H1 (cell line): ENCODE measurements around the gene PEX6. TPM values are rescaled to one million over a fixed set of nuclear protein-coding genes. Genes with fewer than 3 reads are reported as not detected.

ENCODE experiments used
- CHD1 ChIP-seq: IDR thresholded peaks from 2 replicates; pipeline ENCODE4 v1.6.1; 2012; ENCODE audit warnings: low read depth, low read length, improper control_type of control experiment
- JUND ChIP-seq: IDR thresholded peaks from 2 replicates; pipeline ENCODE4 v1.6.1; 2011; ENCODE audit warnings: mild to moderate bottlenecking, improper control_type of control experiment, low read length
- RBBP5 ChIP-seq: IDR thresholded peaks from 2 replicates; pipeline ENCODE4 v1.7.1; 2012; ENCODE audit warnings: low read depth, mild to moderate bottlenecking, inconsistent platforms, low read length, moderate library complexity, borderline replicate concordance
- SIX5 ChIP-seq: IDR thresholded peaks from 2 replicates; pipeline ENCODE4 v1.6.1; 2011; ENCODE audit warnings: mild to moderate bottlenecking, low read depth, low read length
- SRF ChIP-seq: IDR thresholded peaks from 2 replicates; pipeline ENCODE4 v1.6.1; 2011; ENCODE audit warnings: mild to moderate bottlenecking, low read depth, low read length, moderate library complexity
- TEAD4 ChIP-seq: IDR thresholded peaks from 2 replicates; pipeline ENCODE4 v1.6.1; 2012; ENCODE audit warnings: low read depth, low read length, inconsistent platforms, mixed read lengths
- polyA plus RNA-seq, 7 experiments: library from polyadenylated mRNA; depleted of rRNA in 3 of 7; stranded (reverse) in 5 of 7; unstranded in 2 of 7; fragments of >200 nt in 5 of 7; fragments of 200-250 nt in 2 of 7; gene quantifications; 1 replicate in 5 of 7; 2 replicates in 1 of 7; 4 replicates in 1 of 7; pipeline versions ENCODE4 v1.2.1 to v1.2.3, GENCODE V29; 2011 to 2013; ENCODE audit warnings: missing spikeins in 2 of 7, mixed read lengths in 2 of 7
- total RNA-seq: library from RNA; stranded (reverse); fragmentation: NEBNext Ultra II Directional; extraction: Animal tissue kit (Norgen Biotek cat#: 25700); gene quantifications from 2 replicates; pipeline ENCODE4 v1.2.1, GENCODE V29; 2021

PEX6 gene
- total and polyA plus RNA-seq, 2 of the 8 experiments (the other 6 are each of a cell fraction or from before 2014, with no cell fraction given), result 6.4 to 12.5 TPM

- TF ChIP-seq SRF (no peak), RBBP5 (no peak), SIX5 (no peak), TEAD4 (no peak), JUND (no peak), CHD1 (no peak)
Measured at GRCh38 chr6:42915732-42916131, 63.2 kb downstream of the PEX6 start, which contains the start of gene PTCRA (continued).
